Measurements from ENCODE around the gene SDK1. TPM values are rescaled to one million over a fixed set of nuclear protein-coding genes. Genes with fewer than 3 reads are reported as not detected.

SDK1 gene
- total and polyA plus RNA-seq, 2 of the 8 experiments (the other 6 are each of a cell fraction or from before 2014, with no cell fraction given) = 3.3 to 7.2 TPM

- Histone ChIP-seq H3K14ac (ENCODE audit: insufficient read length) (no peak overlapping the region), H2AFZ (ENCODE audit: low read length) (no peak overlapping the region), H4K5ac (ENCODE audit: insufficient read length, low read depth, low read length) (no peak overlapping the region), H3K9ac (replicated peaks in 1 of 4; ENCODE audit: extremely low read depth in 1 of 4, low read depth in 3 of 4, low read length in 3 of 4) (no peak overlapping the region), H3K4ac (replicated peaks; ENCODE audit: insufficient read length, low read depth, low read length) (no peak overlapping the region), H2BK20ac (ENCODE audit: low read length) (no peak overlapping the region), H3K36me3 (ENCODE audit: control insufficient read depth in 2 of 4, insufficient read depth in 4 of 4, low read length in 3 of 4) (no peaks in the 10 kb centered on the region), H3K4me1 (replicated peaks in 1 of 4; ENCODE audit: control insufficient read depth in 3 of 4, insufficient read depth in 4 of 4, low read length in 3 of 4) (no peaks in the 10 kb centered on the region; a peak in 1 of 7 replicates), H4K8ac (ENCODE audit: extremely low read depth, insufficient read depth, low read length) (no peak overlapping the region), H2BK12ac (ENCODE audit: low read depth, low read length) (no peak overlapping the region), H3K56ac (replicated peaks; ENCODE audit: insufficient read length, low read depth, low read length) (no peak overlapping the region), H3K79me2 (ENCODE audit: control insufficient read depth in 1 of 2, insufficient read depth in 2 of 2, low read length in 2 of 2) (no peaks in the 10 kb centered on the region), H3K79me1 (ENCODE audit: low read depth, low read length) (no peaks in the 10 kb centered on the region), H3K27me3 (replicated peaks in 1 of 4; ENCODE audit: control insufficient read depth in 3 of 4, extremely low read depth in 1 of 4, insufficient read depth in 3 of 4, low read length in 3 of 4) (no peaks in the 10 kb centered on the region), H3K9me3 (ENCODE audit: insufficient read depth in 2 of 2, low read depth in 1 of 2, low read length in 1 of 2) (no peaks in the 10 kb centered on the region; a peak in 1 of 4 replicates), H2BK120ac (replicated peaks; ENCODE audit: low read depth, low read length) (no peak overlapping the region), H3K23me2 (ENCODE audit: low read depth, low read length) (no peaks in the 10 kb centered on the region), H2BK5ac (ENCODE audit: low read depth, low read length) (no peak overlapping the region), H2AK5ac (ENCODE audit: low read depth, low read length) (no peak overlapping the region), H3K4me2 (ENCODE audit: insufficient read depth in 1 of 2, low read depth in 2 of 2, low read length in 2 of 2) (no peak overlapping the region), H3K27ac (ENCODE audit: low read depth, low read length) (no peak overlapping the region), H4K20me1 (replicated peaks in 1 of 2; ENCODE audit: control insufficient read depth in 1 of 2, insufficient read depth in 2 of 2, low read length in 2 of 2) (no peaks in the 10 kb centered on the region), H2BK15ac (ENCODE audit: low read length) (no peak overlapping the region), H4K91ac (replicated peaks; ENCODE audit: insufficient read length, low read length) (no peak overlapping the region), H3K23ac (ENCODE audit: insufficient read length) (no peak overlapping the region), H3K4me3 (ENCODE audit: extremely low read depth in 1 of 4, insufficient read depth in 2 of 4, low read depth in 3 of 4, low read length in 4 of 4) (no peak overlapping the region), H3K18ac (ENCODE audit: extremely low read depth, low read length) (no peak overlapping the region)
- 86% methylated on average over 8 of the region's 8 CpGs; no CpG with 5 or more reads in 1 of the 2 experiments for WGBS, 2 experiments (ENCODE audit: extremely low coverage in 1 of 2, insufficient coverage in 1 of 2, insufficient read length in 1 of 2, insufficient replicate concordance in 2 of 2, low coverage in 1 of 2, low lambda C conversion rate in 2 of 2, missing lambda C conversion rate in 1 of 2)
- ChIA-PET POLR2A (ENCODE audit: partially characterized antibody) (no interaction called here), CTCF (ENCODE audit: partially characterized antibody) (interaction anchor here (1.2 kb wide), 2 partner anchors 30 to 160 kb away, joined by 3 read pairs; no protein-coding TSS in a partner anchor)
- FAIRE-seq (no peak), DNase-seq (ENCODE audit: low read depth in 1 of 2, low spot score in 2 of 2) (no peak)
- no peak for TF ChIP-seq CHD2 (IDR thresholded peaks at IDR 0.05; ENCODE audit: low read length)
Observed at GRCh38 chr7:4074407-4074806, 773.4 kb downstream of the SDK1 start.
